ENCODE results near the gene TMEM252. TPM values are rescaled to one million over a fixed set of nuclear protein-coding genes. Genes with fewer than 3 reads are reported as not detected.

TMEM252 gene, protein sequence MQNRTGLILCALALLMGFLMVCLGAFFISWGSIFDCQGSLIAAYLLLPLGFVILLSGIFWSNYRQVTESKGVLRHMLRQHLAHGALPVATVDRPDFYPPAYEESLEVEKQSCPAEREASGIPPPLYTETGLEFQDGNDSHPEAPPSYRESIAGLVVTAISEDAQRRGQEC
- 0.20 TPM in 1 of 2 replicates, not detected in the other for total RNA-seq

DNA sequence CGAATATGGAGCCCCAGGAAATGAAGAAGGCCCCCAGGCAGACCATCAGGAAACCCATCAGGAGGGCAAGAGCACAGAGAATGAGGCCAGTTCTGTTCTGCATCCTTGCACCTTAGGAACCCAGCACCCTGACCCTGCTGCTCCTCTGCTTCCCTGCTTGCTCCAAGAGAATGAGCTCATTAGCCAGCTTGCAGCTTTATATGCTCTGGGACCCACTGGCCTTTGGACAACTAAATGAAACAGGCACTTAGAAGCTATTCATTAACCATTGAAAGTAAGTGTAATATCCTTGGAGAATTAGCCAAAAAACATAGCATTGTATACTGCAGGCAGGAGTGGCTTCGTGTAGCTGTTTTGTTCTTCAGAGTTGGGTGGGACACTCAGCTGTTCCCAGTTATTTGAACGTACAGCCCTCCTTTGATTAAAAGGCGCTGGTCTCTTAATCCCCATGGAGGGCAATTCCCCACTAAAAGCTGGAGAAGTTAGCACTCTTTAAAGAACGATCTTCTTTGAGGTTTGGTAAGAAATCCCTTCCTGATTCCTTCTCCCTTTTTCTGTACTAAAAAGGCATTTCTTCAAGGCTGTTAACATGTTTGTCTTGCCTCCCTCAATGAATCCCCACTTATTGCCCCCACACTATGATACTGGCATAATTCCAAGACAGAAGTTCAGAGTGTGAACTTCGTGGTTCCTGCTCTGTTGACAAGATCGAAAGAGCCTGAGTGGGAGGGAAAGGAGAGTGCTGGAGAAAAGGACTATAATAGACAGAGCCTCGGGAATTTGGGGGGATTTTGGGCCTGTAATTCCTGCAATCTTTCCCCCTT is at the start of gene TMEM252:
Gene TMEM252, minus strand, starts transcription at position 172 of the 824 bp plus-strand sequence. Its CDS starts 69 bp downstream, at position 103.
- DNase-seq (ENCODE audit: low read depth): peak; percentile 96

DNA sequence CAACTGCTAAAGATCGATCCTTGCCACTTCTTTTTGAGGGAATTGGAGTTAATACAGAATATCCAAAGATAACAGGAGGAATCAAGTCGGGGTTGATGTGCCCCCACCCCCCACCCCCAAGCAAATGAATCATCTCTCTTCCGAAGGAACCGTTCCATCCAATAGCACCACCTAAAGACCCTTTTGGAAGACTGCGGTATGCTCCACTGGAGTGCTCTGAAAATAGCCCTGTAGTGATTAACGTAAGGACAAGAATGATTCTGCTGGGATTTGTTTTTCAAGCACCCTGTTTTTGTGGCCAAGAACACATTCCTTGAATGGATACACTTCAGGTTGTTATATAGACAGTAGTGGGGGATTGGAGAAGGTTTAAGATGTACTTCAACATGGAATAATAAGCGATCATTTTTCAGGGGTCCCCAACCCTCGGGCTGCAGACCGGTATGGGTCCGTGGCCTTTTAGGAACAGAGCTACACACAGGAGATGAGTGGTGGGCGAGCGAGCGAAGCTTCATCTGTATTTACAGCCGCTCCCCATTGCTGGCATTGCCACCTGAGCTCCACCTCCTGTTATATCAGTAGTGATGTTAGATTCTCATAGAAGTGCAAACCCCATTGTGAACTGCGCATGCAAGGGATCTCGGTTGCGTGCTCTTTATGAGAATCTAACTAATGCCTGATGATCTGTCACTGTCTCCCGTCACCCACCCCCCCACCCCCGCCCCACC is 44.5 kb upstream of the TMEM252 start:
- no peak for DNase-seq (ENCODE audit: low read depth)

DNA sequence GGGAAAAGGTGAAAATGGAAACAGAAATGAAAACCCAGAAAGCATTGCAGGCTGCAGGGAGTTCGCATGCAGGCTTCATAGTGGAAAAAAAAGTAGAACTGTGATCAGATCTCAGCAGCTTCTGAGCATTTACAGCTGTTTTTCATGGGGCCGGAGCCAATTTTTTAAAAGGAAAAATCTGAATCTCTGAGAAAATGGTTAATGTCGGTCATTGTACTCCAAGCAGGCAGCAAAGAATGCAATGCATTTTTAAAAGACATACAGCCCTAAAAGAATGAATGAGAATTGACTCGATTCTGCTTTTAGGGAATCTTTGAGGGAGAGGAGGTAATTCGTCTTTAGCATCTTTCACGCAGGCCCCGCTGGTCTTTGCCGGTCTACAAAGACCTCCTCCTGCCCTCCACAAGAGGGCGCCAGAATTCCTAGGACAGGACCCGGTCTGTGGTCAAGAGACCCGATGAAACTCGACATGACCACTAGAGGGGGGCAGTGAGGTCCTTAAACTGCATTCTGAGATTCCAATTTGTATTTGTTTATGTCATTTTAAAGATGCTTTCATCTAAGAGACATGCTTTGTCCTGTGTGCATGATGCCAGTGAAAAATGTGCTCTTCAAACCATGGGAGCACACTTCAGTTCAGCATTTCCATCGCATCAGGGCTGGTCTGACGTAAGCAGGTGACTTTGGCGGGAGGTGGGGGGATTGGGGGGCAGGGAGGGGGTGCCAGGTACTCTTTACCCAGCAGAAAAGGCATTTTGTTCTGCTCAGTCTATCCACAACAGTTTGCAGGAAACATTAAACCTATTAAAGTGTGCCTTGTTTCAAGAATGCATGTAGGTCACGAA is 43.7 kb upstream of the TMEM252 start:
- DNase-seq (ENCODE audit: low read depth): peak; percentile 75

DNA sequence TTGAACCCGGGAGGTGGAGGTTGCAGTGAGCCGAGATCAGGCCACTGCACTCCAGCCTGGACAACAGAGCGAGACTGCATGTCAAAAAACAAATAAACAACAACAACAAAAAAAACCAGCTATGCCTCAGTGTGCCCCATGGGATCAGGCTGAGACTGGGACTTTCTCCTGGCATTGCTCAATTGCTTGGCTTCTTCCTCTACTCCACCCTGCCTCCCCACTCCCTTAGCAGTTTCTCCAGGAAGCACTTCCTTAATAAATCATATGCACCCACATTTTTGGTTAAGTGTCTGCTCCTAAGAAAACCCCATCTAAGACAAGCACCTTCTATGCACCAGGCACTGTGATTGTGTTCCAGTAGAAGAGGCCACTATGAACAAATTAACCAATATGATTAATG is 41.0 kb upstream of the TMEM252 start:
- no peak for DNase-seq (ENCODE audit: low read depth)

DNA sequence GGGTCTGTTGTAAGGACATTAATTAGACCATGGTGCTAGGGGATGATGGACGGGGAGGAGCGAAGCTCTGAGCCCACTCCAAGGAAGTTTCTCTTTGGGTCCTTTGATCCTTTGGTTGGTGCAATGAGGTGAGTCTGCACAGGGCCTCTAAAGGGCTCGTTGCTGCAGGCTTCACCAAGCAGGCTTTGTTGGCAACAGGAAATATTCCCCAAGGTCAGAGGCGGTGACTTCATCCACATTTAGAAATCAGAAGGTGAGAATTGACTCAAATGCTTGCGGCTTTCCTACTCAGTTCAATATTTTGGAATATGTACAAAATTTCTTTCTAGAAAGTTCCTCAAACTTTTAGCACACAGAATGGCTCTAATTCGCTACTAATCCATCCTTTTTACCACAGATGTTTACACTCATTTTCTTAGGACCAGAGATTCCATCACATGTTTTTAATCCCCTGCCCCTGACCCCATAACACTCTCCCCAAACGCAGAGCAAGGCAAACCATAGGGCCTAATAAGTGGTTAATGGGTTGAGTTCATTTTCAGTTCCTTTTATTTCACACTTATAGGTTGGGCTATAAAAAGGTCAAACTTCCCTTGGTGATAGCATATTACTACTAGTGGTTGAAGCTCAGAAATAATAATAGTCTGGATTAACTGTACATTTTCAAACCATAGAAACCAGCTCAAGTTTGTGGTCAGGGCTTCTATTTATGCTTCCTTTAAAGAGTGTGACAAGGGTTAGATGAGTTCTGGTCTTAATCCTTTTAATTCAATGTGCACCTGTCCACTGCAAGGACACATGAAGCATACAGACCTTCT is 37.3 kb upstream of the TMEM252 start:
- DNase-seq (ENCODE audit: low read depth): no peak

DNA sequence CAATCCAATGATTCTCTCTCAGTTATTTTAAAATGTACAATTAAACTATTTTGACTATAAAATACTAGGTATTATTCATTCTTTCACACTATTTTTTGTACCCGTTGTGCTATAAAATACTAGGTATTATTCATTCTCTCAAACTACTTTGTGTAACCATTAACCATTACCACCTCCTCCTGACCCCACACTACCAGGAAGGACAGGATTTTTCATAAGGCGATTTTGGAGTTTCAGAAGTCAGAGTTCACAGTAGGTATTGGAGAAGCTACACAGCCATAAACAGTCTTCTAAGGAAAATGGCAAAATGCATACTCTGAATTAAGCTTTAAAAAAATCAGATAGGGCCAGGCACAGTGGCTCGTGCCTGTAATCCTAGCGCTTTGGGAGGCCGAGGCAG is 35.1 kb upstream of the TMEM252 start:
- peak; percentile 50 for DNase-seq (ENCODE audit: low read depth)

DNA sequence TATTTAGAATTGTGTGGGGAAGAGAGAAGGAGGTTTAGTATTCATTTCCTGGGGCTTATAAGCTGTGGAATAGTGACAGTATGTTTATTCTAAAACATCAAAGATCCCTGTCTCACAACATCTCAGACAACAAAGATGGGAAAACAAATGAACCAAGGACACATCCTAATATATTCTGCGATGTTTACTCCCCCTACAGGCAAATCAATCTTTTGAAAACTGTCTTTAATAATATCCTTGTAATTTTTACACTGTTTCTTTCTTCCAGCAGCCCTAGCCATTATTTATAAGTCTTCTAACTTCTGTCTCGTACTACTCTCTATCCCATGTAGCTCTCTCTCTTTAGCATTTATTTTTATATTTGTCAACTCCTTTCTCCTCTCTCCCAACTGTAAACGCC is 33.5 kb upstream of the TMEM252 start:
- no peak for DNase-seq (ENCODE audit: low read depth)

DNA sequence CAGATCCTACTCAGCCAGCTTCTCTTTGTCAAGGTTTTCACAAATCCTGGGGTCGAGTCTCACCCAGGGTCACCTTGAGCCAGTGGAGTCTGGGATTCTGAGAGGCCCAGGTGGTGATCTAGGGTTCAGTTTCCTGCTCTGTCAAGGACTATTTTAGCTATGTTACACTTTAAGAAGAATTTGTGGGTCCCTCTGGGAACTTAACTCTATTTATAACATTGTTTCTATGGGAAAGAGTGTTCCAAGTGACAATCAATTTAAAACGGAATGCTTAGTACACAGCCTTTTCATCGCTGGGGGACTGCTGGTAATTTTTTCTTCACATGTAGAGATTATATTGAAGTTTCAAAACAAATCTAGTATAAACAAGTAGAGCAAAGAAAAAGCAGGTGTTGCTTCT is 26.9 kb upstream of the TMEM252 start:
- no peak for DNase-seq (ENCODE audit: low read depth)

DNA sequence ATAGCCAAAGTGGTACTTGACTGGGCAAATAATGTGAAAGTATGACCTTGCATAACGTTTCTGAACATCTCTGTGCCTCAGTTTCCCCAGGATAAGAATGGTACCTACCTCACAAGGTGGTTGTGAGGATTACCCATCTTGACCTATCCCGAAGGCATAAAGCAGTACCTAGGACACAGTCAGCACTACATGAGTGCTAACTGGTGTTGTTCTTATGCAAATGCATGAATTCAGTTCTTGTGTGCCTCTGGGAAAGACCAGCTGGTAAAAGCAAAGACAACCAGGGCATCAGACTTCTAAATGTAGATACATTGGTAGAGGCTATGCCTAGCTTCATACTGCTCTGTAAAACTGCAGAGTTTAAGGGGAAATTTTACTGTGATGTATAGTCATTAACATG is 21.8 kb upstream of the TMEM252 start:
- no peak for DNase-seq (ENCODE audit: low read depth)

DNA sequence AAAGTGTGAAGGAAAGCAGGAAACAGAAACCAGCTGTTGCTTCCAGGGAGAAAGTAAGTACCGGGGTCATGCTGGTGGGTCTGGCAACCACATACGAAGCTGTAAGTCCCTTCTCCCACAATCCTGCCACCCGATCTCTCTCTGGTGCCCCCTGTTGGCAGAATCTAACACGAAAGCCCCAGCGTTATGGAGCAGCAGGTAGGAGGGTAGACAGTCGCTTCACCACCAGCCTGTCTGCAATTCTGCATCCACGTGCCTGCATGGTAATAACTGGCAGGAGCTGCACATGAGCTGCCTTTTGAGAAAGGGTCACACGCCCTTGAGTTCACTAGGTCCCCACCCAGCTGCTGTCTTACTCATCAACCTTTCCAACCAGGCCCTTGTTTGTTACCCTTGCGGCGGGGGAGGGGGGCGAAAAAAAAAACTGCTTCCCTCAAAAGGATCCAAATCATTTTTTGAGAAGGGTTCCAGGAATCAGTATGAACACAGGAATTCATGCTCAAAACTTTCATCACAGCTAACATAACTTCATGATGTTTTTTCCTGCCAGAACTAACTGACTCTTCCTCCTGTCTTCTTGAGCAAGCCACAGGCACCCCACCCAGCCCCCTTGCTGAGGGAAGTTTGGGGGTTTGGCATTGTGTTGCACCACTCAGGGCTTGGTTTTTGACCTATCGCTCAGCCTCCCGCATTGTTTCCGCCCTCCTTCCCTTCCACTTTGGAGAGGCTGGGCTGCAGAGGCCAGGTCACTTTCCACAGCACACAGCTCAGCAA is 19.6 kb upstream of the TMEM252 start:
- peak; percentile 72 for DNase-seq (ENCODE audit: low read depth)

DNA sequence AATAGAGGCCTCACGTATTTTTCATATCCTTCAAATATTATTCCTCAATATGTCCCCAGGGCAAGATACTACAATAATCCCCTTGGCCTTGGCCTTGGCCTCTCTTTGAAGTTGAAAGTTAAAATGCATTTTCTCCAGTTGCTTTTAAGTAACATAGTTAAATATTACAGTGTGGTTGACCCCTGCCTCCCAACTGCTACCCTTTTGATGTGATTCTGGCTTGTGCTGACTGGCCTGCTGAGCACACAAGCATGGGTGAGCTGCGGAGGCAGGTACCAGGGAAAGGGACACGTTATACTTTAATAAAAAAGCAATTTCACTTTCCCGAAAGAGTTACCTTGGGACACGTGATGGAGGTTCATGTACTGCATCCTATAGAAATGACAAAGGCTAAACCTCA is 17.9 kb upstream of the TMEM252 start:
- peak; percentile 58 for DNase-seq (ENCODE audit: low read depth)

DNA sequence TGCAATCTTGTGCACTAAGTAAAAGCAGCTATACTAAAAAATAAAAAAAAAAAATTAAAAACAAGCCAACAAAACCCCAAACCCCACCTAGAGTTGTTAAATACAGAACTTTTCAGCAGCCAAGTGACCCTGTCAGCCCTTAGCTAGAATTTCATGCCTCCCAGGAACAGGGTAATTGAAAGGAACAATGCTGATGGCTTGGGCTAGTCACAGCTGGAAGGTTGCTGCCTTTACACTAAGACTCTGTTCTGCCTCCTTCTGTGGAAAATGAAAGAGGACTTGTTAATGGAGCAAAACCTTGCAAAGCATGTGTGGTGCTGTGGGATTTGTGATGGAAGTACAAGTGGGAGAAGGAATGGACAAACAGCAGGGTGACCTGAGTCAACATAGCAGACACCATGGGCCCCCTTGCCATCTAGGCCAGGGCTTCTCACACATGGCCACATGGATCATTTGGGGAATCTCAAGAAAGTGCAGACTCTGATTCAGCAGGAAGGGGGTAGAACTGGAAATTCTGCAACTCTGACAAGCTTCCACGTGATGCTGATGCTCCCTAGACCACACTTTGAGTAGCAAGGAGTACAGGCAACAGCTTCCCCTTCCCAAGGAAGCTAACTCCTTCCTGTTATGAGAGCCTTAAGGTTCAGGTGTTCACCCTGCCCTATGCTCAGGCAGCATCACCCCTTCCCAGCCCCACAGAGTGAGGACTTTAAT is 14.9 kb upstream of the TMEM252 start:
- peak; percentile 48 for DNase-seq (ENCODE audit: low read depth)

DNA sequence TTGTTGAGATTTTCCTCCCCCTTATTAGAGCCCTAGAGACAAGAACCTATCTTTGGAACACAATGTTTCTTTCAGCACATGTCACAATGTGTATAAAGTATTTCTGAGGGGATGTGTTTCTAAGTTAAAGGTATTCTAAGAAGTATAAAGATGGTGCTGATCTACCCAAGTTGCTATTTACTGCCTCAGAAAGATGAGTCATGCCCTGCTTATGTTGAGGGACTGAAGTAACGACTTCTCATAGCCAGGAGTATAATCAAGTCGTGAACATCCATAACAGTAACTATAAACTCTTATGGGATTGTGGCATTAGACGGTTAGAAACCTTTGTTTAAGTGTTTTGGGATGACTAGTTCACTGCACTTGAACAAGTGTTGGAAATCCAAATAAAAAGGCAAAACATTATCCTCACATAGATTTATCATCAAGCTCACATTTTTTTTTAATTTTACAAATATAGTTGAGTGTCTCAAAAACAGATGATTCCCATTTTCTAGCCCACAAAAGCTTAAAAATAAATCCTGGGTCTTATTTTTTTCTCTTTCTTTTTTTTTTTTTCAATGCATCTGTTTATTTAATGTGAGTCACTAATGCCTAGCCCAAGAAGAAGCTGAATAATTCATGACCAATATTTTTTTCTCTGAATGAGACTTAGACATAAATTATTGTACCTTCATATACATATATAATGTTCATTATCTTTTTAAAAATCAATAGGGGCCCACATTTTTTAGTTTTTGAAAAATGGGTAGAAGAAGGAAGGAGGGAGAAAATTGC is 12.2 kb upstream of the TMEM252 start:
- DNase-seq (ENCODE audit: low read depth): peak; percentile 94

DNA sequence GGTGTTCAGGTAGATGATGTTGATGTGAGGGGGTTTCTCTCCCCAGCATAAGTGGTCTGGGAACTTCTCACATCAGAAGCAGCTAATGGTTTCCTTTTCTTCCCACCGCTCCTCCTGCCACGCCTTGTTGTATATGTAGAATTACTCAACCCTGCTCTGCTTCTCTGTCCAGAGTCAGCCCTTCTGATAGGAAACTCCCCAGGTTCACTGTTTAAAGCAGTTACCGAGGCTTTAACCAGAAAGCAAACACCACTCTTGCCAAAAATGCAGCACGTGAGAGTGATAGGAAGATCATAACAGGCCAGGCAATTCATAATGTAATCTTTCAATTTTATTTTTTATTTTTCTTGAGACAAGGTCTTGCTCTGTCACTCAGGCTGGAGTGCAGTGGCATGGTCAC is 10.5 kb upstream of the TMEM252 start:
- peak; percentile 51 for DNase-seq (ENCODE audit: low read depth)

DNA sequence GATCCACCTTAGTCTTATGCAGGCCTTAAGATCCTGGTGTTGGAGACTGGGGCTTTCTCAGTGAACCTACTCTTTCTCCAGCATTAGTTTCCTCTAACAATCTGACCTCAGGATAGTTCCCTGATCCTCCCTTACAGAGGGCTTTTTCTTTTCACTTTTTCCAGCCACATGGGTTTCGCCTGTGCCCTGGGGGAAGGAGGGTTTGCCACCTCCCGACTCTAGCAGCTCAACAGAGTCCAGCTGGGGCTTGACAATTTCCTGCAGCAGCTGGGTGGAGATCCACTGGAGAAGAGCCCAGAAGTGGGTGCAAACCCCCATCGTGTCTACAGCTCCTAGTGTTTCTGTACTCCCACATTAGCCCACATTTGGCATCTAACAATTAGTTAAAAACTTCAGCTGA is 7.6 kb upstream of the TMEM252 start:
- DNase-seq (ENCODE audit: low read depth): no peak

DNA sequence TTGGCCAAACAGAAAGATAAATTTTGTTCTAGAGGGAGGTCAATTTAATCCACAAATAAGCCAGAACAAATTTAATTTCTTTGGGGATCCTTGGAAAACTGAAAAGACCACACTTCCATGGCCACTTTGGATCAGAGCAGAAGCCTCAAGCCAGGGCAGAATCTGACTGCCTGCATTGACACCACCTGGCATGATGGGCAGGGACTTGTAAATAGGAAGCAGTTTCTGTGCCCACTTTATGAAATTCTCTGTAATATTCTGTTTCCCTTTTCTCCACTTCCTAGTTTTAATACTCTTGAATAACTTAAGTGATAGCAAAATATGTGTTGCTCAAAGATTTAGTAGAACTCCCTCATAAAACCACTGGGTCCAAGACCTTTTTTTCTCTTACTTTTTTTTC is 6.7 kb upstream of the TMEM252 start:
- no peak for DNase-seq (ENCODE audit: low read depth)

DNA sequence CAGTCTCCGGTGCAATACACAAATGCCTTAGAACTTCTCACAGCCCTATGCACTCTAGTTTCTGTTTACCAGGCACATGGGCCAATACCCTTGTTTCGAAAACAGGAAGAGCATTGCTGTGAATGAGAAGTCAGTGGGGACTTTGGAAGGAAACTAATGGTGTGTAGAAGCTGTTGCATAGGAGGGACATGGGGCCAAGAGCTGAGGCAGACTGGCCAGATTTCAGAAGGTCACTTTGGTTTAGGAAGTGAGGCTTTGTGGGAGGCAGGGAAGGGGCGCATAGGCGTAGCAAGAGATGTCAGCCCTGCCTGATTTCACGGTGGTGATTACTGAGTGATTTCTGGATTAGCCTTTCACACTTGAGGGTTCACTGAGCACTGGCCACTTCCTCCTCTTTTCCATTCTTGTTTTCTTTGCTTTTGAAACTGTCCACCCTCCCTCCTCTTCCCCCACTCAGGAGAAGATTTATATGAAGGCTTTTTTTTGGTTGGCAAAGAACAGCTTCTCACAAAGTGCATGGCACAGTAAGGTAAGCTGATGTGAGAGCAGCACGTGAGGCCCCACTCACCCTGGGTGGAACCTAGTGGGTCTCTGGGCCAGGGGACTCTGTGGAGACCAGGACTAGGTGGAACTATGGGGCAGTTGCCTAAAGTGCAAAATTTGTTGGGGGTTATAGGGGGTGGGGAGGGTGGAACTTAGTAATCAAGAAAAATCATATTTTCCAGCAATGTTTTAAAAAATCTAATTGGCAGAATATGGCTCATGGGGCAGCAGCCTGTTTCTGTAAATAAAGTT is 6.1 kb upstream of the TMEM252 start:
- peak; percentile 98 for DNase-seq (ENCODE audit: low read depth)
